ENCODE data around the gene DAO.

GRCh38 chr12:108853426-108853825, 26.5 kb upstream of the DAO start:
- TF ChIP-seq REST (IDR thresholded peaks at IDR 0.05; ENCODE audit: borderline replicate concordance) (no peak), EZH2 (IDR thresholded peaks at IDR 0.05; ENCODE audit: borderline replicate concordance, insufficient read depth, low read length, poor library complexity, severe bottlenecking) (no peak), SMC3 (conservative IDR thresholded peaks at IDR 0.05; ENCODE audit: poor library complexity) (no peak), CTCF (IDR thresholded peaks at IDR 0.05; ENCODE audit: poor library complexity, severe bottlenecking) (no peak), MXI1 (conservative IDR thresholded peaks at IDR 0.05; ENCODE audit: poor library complexity, severe bottlenecking) (no peak), TAF1 (IDR thresholded peaks at IDR 0.05; ENCODE audit: low read depth) (no peak), POLR2AphosphoS5 (IDR thresholded peaks at IDR 0.05) (no peak), EP300 (conservative IDR thresholded peaks at IDR 0.05; ENCODE audit: poor library complexity, severe bottlenecking) (no peak), RAD21 (conservative IDR thresholded peaks at IDR 0.05) (no peak)

Measured in neural cell (in vitro differentiated cells).